H9 (cell line): ENCODE results near the gene COL23A1. TPM values are rescaled to one million over a fixed set of nuclear protein-coding genes. Genes with fewer than 3 reads are reported as not detected.

Source experiments
- DNase-seq: peaks from one replicate; pipeline ENCODE4 v3.0.0-alpha.2; 2017
- H2AFZ ChIP-seq: one replicate; pipeline ENCODE4 v1.6.1; 2013; ENCODE audit warnings: mild to moderate bottlenecking, low read length, control low read depth, moderate library complexity
- H2AK5ac ChIP-seq: 2 replicates; pipeline ENCODE4 v1.6.1; 2013; ENCODE audit warnings: low read length, control low read depth, mixed read lengths; ENCODE audit not compliant: insufficient read length
- H2BK120ac ChIP-seq: one replicate; pipeline ENCODE4 v1.6.1; 2013; ENCODE audit warnings: low read depth, mild to moderate bottlenecking, low read length, control low read depth, inconsistent platforms; ENCODE audit not compliant: poor library complexity, severe bottlenecking
- H2BK12ac ChIP-seq: 2 replicates; pipeline ENCODE4 v1.6.1; 2013; ENCODE audit warnings: low read length, control low read depth, mixed read lengths, low read depth; ENCODE audit not compliant: insufficient read length
- H2BK15ac ChIP-seq: 2 replicates; pipeline ENCODE4 v1.6.1; 2013; ENCODE audit warnings: low read depth, low read length, control low read depth
- H2BK20ac ChIP-seq: one replicate; pipeline ENCODE4 v1.6.1; 2013; ENCODE audit warnings: low read depth, mild to moderate bottlenecking, low read length, control low read depth, inconsistent platforms; ENCODE audit not compliant: poor library complexity, severe bottlenecking
- H2BK5ac ChIP-seq: 2 replicates; pipeline ENCODE4 v1.6.1; 2013; ENCODE audit warnings: low read length, control low read depth, mixed read lengths; ENCODE audit not compliant: insufficient read length
- H3K14ac ChIP-seq: 2 replicates; pipeline ENCODE4 v1.6.1; 2013; ENCODE audit warnings: low read length, control low read depth; ENCODE audit not compliant: insufficient read depth
- H3K18ac ChIP-seq: 2 replicates; pipeline ENCODE4 v1.6.1; 2013; ENCODE audit warnings: low read depth, mild to moderate bottlenecking, mixed read lengths, low read length, control low read depth; ENCODE audit not compliant: insufficient read length
- H3K23ac ChIP-seq: 2 replicates; pipeline ENCODE4 v1.6.1; 2013; ENCODE audit warnings: low read length, control low read depth, mixed read lengths, low read depth; ENCODE audit not compliant: insufficient read length
- H3K23me2 ChIP-seq: 2 replicates; pipeline ENCODE4 v1.6.1; 2013; ENCODE audit warnings: low read depth, mild to moderate bottlenecking, mixed read lengths, low read length, control low read depth; ENCODE audit not compliant: insufficient read length, poor library complexity, severe bottlenecking
- H3K27ac ChIP-seq: 2 replicates; pipeline ENCODE4 v1.5.1; 2013; ENCODE audit warnings: low read length, control low read depth, mixed read lengths, low read depth; ENCODE audit not compliant: insufficient read length
- H3K27me3 ChIP-seq: 2 replicates; pipeline ENCODE4 v1.6.1; 2013; ENCODE audit warnings: low read length, control low read depth, inconsistent platforms; ENCODE audit not compliant: insufficient read depth
- H3K4ac ChIP-seq: 2 replicates; pipeline ENCODE4 v1.6.1; 2013; ENCODE audit warnings: low read depth, mild to moderate bottlenecking, control low read depth, inconsistent platforms, low read length, moderate library complexity
- H3K4me1 ChIP-seq: 2 replicates; pipeline ENCODE4 v1.6.1; 2013; ENCODE audit warnings: low read length, control low read depth, inconsistent platforms; ENCODE audit not compliant: insufficient read depth
- H3K4me2 ChIP-seq: 2 replicates; pipeline ENCODE4 v1.6.1; 2013; ENCODE audit warnings: low read length, control low read depth, mixed read lengths; ENCODE audit not compliant: insufficient read length, insufficient read depth
- H3K56ac ChIP-seq: 2 replicates; pipeline ENCODE4 v1.6.1; 2013; ENCODE audit warnings: low read depth, mild to moderate bottlenecking, mixed read lengths, low read length, control low read depth; ENCODE audit not compliant: insufficient read length
- H3K79me1 ChIP-seq: 2 replicates; pipeline ENCODE4 v1.6.1; 2013; ENCODE audit warnings: low read depth, mild to moderate bottlenecking, moderate library complexity, low read length, control low read depth, inconsistent platforms; ENCODE audit not compliant: insufficient read depth, poor library complexity, severe bottlenecking
- H3K79me2 ChIP-seq: 2 replicates; pipeline ENCODE4 v1.6.1; 2013; ENCODE audit warnings: low read length, control low read depth, inconsistent platforms; ENCODE audit not compliant: insufficient read depth
- H3K9ac ChIP-seq: 2 replicates; pipeline ENCODE4 v1.6.1; 2013; ENCODE audit warnings: low read length, control low read depth, mixed read lengths; ENCODE audit not compliant: insufficient read length; ENCODE audit errors: extremely low read depth
- H3K9me3 ChIP-seq: one replicate; pipeline ENCODE4 v1.6.1; 2013; ENCODE audit warnings: low read depth, low read length, inconsistent platforms; ENCODE audit not compliant: control insufficient read depth
- H3T11ph ChIP-seq: one replicate; pipeline ENCODE4 v1.6.1; 2013; ENCODE audit warnings: mild to moderate bottlenecking, low read length, control low read depth, inconsistent platforms
- H4K20me1 ChIP-seq: one replicate; pipeline ENCODE4 v1.6.1; 2013; ENCODE audit not compliant: control insufficient read depth, insufficient read length, insufficient read depth
- H4K5ac ChIP-seq: 2 replicates; pipeline ENCODE4 v1.6.1; 2013; ENCODE audit warnings: low read depth, mild to moderate bottlenecking, mixed read lengths, low read length, control low read depth; ENCODE audit not compliant: insufficient read length
- H4K8ac ChIP-seq: replicated peaks from 2 replicates; pipeline ENCODE4 v1.6.1; 2013; ENCODE audit warnings: low read length, control low read depth, mixed read lengths, low read depth; ENCODE audit not compliant: insufficient read length
- H4K91ac ChIP-seq: 2 replicates; pipeline ENCODE4 v1.6.1; 2013; ENCODE audit warnings: low read depth, mild to moderate bottlenecking, moderate library complexity, mixed read lengths, low read length, control low read depth; ENCODE audit not compliant: insufficient read length
- H3K27ac Mint-ChIP-seq, 3 experiments: 2 replicates in 2 of 3; 3 replicates in 1 of 3; pipeline ENCODE4 v1.8.0; 2020 to 2021; ENCODE audit warnings: mixed read lengths in 3 of 3, mild to moderate bottlenecking in 1 of 3, moderate library complexity in 1 of 3
- H3K27me3 Mint-ChIP-seq: 2 replicates; pipeline ENCODE4 v1.8.0; 2021; ENCODE audit warnings: low read depth, mild to moderate bottlenecking, moderate library complexity, mixed read lengths
- H3K36me3 Mint-ChIP-seq, 3 experiments: 2 replicates in 2 of 3; 3 replicates in 1 of 3; pipeline ENCODE4 v1.8.0; 2020 to 2021; ENCODE audit warnings: low read depth in 3 of 3, mixed read lengths in 3 of 3; ENCODE audit not compliant: insufficient read depth in 1 of 3
- H3K4me1 Mint-ChIP-seq, 2 experiments: 2 replicates each; pipeline ENCODE4 v1.8.0; 2020; ENCODE audit warnings: mixed read lengths in 2 of 2
- H3K4me3 Mint-ChIP-seq, 2 experiments: 2 replicates in 1 of 2; 3 replicates in 1 of 2; pipeline ENCODE4 v1.8.0; 2020 to 2021; ENCODE audit warnings: mild to moderate bottlenecking in 2 of 2, mixed read lengths in 2 of 2, moderate library complexity in 1 of 2
- H3K9me3 Mint-ChIP-seq, 2 experiments: 2 replicates in 1 of 2; 3 replicates in 1 of 2; pipeline ENCODE4 v1.8.0; 2020; ENCODE audit warnings: mild to moderate bottlenecking in 2 of 2, mixed read lengths in 2 of 2, moderate library complexity in 1 of 2
- CTCF ChIP-seq: fragments of 200-600 bp; sonication (generic); conservative IDR thresholded peaks from 3 replicates; pipeline ENCODE4 v1.8.0; 2021; ENCODE audit warnings: antibody characterized with exemption, mild to moderate bottlenecking
- WGBS: extraction: QIAGEN DNeasy Blood & Tissue Kit; methylation state at CpG from one replicate; pipeline ENCODE4 v1.1.7; 2013; ENCODE audit warnings: missing lambda C conversion rate, low lambda C conversion rate, mixed read lengths; ENCODE audit not compliant: insufficient read length; ENCODE audit errors: extremely low coverage; 5-methylcytosine and 5-hydroxymethylcytosine counted together
- total RNA-seq: library from RNA; stranded (reverse); gene quantifications from 2 replicates; pipeline ENCODE4 v1.2.1, GENCODE V29; 2021

COL23A1 gene
- total RNA-seq, 1 experiment from 2014 or later, result 2.6 TPM

DNA sequence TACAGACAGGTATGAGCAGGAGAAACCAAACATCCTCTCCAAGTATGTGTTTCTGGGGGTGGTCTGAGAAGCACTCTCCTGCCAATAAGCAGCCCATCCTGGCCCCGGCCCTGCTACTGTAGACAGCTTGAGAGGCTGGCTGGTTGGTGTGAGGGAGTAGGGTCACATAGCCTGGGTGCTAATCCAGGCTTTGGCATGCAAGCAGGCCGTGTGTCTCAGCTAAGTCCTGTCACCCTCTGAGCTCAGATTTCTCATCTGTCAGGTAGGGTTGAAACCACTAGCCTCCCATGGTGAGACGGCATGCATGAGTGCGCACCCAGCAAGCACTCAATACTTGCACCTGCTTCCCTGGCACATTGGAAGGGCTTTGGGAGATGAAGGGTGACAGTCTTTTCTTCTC is 307.8 kb downstream of the COL23A1 start:
- H2AFZ ChIP-seq, result no peak overlapping the region
- no peak overlapping the region for H2BK5ac ChIP-seq
- H3K4ac ChIP-seq, result no peak overlapping the region
- no peak overlapping the region for H3K4me2 ChIP-seq
- no peak overlapping the region for H4K91ac ChIP-seq
- no peak overlapping the region for H2BK120ac ChIP-seq
- no peak overlapping the region for H3K23ac ChIP-seq
- Mint-ChIP-seq H3K9me3 (peaks cover 5 to 6% of the 10 kb centered on the region in 2 experiments; a peak in 4 of 5 replicates), H3K27ac (no peak overlapping the region), H3K4me1 (peaks cover 4 to 13% of the 10 kb centered on the region in 2 experiments), H3K4me3 (no peak overlapping the region), H3K27me3 (peaks cover 42% of the 10 kb centered on the region), H3K36me3 (peaks cover 0 to 2% (median 0%) of the 10 kb centered on the region in 3 experiments; a peak in 2 of 7 replicates)
- H3K9ac ChIP-seq, result no peak overlapping the region
- H4K5ac ChIP-seq, result no peak overlapping the region
- no peaks in the 10 kb centered on the region for H3K4me1 ChIP-seq
- WGBS, result no CpG with 5 or more reads among the region's 4 CpGs
- no peak overlapping the region for H3K56ac ChIP-seq
- no peak overlapping the region for H2AK5ac ChIP-seq
- no peak overlapping the region for H2BK15ac ChIP-seq
- TF ChIP-seq CTCF, result no peak
- no peak overlapping the region for H3K27ac ChIP-seq
- H3K79me1 ChIP-seq, result no peaks in the 10 kb centered on the region
- no peak overlapping the region for H2BK20ac ChIP-seq
- no peaks in the 10 kb centered on the region for H3K79me2 ChIP-seq
- H3K14ac ChIP-seq, result no peak overlapping the region
- H4K8ac ChIP-seq, result no peak overlapping the region
- H3T11ph ChIP-seq, result no peak overlapping the region
- no peak for DNase-seq
- no peaks in the 10 kb centered on the region for H3K27me3 ChIP-seq
- H3K9me3 ChIP-seq, result no peaks in the 10 kb centered on the region
- H2BK12ac ChIP-seq, result no peak overlapping the region
- H3K18ac ChIP-seq, result no peak overlapping the region
- H3K23me2 ChIP-seq, result no peaks in the 10 kb centered on the region
- no peaks in the 10 kb centered on the region for H4K20me1 ChIP-seq
